ACC112 (cell line): Measurements from ENCODE around the gene NANOS3.
"Not testable (repeated sequence)": the region's sequence is repeated elsewhere in the genome, so short reads cannot be mapped to it uniquely, and the experiment has no call there.

Source experiments
- H2AFZ ChIP-seq: fragments of 200-600 bp; sonication (generic); one replicate; pipeline ENCODE4 v1.6.0; 2017; ENCODE audit warnings: antibody characterized with exemption, low read length; ENCODE audit not compliant: unreplicated experiment
- H3K27ac ChIP-seq: fragments of 200-600 bp; sonication (generic); 2 replicates; pipeline ENCODE4 v1.5.1; 2014; ENCODE audit warnings: low read depth, mild to moderate bottlenecking, antibody characterized with exemption, low read length, moderate library complexity
- H3K27me3 ChIP-seq: fragments of 200-600 bp; sonication (generic); 2 replicates; pipeline ENCODE4 v1.6.1; 2014; ENCODE audit warnings: mild to moderate bottlenecking, antibody characterized with exemption, low read length, moderate library complexity, mixed read lengths; ENCODE audit not compliant: insufficient read depth
- H3K36me3 ChIP-seq: fragments of 200-600 bp; sonication (generic); 2 replicates; pipeline ENCODE4 v1.6.1; 2016; ENCODE audit warnings: mild to moderate bottlenecking, antibody characterized with exemption, low read length, moderate library complexity, mixed read lengths; ENCODE audit not compliant: insufficient read depth
- H3K4me1 ChIP-seq: fragments of 200-600 bp; sonication (generic); one replicate; pipeline ENCODE4 v1.6.1; 2016; ENCODE audit warnings: low read length, mixed read lengths; ENCODE audit not compliant: insufficient read depth, unreplicated experiment, control insufficient read depth
- H3K4me3 ChIP-seq: fragments of 200-600 bp; sonication (generic); 2 replicates; pipeline ENCODE4 v1.5.1; 2014; ENCODE audit warnings: mild to moderate bottlenecking, low read depth, low read length
- H3K79me2 ChIP-seq: fragments of 200-600 bp; sonication (generic); one replicate; pipeline ENCODE4 v1.6.0; 2016; ENCODE audit warnings: low read length; ENCODE audit not compliant: control insufficient read depth, unreplicated experiment, insufficient read depth

Gene NANOS3

DNA sequence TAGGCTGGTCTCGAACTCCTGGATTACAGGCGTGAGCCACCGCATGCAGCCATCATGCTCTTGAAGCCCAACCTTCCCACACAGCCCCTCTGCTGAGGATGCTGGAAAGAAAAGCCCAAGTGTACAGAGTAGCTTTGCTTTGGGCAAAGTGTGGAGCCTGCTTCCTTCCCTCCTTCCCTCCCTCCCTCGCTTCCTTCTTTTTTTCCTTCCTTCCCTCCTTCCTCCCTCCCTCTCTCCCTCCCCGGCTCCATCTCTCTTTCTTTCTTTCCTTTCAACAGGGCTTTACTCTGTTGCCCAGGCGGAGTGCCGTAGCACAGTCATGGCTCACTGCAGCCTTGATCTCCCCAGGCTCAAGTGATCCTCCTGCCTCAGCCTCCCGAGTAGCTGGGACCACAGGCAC, 31.7 kb downstream of the NANOS3 start:
- Histone ChIP-seq H3K4me3 (no peak overlapping the region), H2AFZ (no peak overlapping the region), H3K36me3 (no peaks in the 10 kb centered on the region), H3K4me1 (peaks cover 5% of the 10 kb centered on the region), H3K27me3 (no peaks in the 10 kb centered on the region), H3K27ac (no peak overlapping the region), H3K79me2 (no peaks in the 10 kb centered on the region)

DNA sequence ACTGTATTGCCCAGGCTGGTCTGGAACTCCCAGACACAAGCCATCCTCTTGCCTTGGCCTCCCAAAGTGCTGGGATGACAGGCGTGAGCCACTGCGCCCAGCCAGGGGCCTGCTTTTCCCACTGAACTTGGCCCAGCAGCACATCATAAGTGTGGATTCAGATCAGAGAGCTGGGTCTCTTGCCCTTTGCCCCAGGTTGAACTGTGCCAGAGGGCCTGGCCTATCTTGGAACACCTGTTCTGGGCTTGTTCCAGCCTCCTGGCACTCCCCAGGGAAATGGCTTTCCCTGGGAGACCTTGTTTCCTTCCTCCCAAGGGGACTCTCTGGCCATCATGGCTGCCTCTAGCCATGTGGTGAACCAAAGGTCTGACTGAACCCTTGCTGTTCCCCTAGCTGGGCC, 32.5 kb downstream of the NANOS3 start:
- Histone ChIP-seq H2AFZ (no peak overlapping the region), H3K36me3 (no peaks in the 10 kb centered on the region)

DNA sequence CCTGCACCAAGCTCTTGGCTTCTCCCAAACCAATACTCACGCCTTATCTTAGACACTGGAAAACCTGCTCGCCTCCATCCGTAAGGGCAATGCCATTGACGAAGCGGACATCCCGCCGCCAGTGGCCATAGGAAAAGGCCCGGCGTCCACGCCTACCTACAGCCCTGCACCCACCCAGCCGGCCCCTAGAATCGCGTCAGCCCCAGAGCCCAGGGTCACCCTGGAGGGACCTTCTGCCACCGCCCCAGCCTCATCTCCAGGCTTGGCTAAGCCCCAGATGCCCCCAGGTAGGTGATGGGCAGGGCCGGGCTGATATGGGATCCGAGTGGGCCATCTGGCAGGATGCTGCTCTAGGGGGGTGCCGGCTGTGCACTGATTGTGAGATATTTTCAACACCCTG, 36.4 kb downstream of the NANOS3 start:
- Histone ChIP-seq H3K36me3 (no peaks in the 10 kb centered on the region), H3K27me3 (no peaks in the 10 kb centered on the region), H2AFZ (no peak overlapping the region), H3K4me3 (no peak overlapping the region), H3K79me2 (no peaks in the 10 kb centered on the region), H3K4me1 (no peaks in the 10 kb centered on the region), H3K27ac (no peak overlapping the region)

More for the DNA sequence above, 32.5 kb downstream of the NANOS3 start:
- no peaks in the 10 kb centered on the region for H3K79me2 ChIP-seq
- no peak overlapping the region for H3K4me3 ChIP-seq
- H3K27me3 ChIP-seq: no peaks in the 10 kb centered on the region
- H3K4me1 ChIP-seq: peaks cover 5% of the 10 kb centered on the region
- no peak overlapping the region for H3K27ac ChIP-seq

DNA sequence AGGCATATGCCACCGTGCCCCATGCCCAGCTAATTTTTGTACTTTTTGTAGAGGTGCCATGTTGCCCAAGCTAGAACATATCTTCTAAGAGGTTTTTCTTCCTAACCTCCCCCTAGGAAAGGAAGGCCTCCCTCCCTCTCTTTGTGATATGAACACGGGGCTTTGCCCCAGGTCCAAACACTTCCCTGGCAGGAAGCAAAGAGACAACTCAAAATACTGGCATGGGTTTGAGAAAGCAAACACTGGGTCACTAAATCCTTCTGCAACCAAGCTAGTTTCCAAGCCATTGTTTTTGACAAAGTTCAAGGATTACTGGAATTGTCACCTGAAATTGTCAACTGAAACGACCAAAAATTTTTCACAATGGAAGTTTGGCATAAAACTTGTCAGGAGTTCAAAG, 37.8 kb downstream of the NANOS3 start:
- H3K36me3 ChIP-seq: no peaks in the 10 kb centered on the region

DNA sequence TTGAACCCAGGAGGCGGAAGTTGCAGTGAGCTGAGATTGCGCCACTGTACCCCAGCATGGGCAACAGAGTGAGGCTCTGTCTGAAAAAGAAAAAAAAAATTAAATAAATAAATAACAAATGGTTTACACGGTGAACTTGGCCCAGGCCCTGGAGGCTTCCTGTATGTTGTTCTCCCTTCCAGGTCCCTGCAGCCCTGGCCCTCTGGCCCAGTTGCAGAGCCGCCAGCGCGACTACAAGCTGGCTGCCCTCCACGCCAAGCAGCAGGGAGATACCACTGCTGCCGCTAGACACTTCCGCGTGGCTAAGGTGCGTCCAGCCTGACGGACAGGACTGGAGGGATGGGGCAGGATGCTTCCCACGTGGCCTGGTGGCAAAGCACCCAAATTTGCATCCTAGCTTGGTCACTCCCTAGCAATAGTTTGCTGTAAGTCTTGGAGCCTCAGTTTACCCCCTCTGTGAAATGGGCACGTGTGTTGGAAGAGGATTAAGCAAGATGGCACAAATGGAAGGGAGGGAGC, 41.0 kb downstream of the NANOS3 start:
- Histone ChIP-seq H2AFZ (no peak overlapping the region), H3K27me3 (no peaks in the 10 kb centered on the region), H3K79me2 (no peaks in the 10 kb centered on the region), H3K4me1 (no peaks in the 10 kb centered on the region), H3K27ac (no peak overlapping the region), H3K36me3 (peaks cover 17% of the 10 kb centered on the region), H3K4me3 (no peak overlapping the region)

More for the DNA sequence above, 37.8 kb downstream of the NANOS3 start:
- Histone ChIP-seq H3K4me1 (no peaks in the 10 kb centered on the region), H3K4me3 (no peak overlapping the region), H3K27me3 (no peaks in the 10 kb centered on the region), H3K27ac (no peak overlapping the region), H2AFZ (no peak overlapping the region), H3K79me2 (no peaks in the 10 kb centered on the region)

DNA sequence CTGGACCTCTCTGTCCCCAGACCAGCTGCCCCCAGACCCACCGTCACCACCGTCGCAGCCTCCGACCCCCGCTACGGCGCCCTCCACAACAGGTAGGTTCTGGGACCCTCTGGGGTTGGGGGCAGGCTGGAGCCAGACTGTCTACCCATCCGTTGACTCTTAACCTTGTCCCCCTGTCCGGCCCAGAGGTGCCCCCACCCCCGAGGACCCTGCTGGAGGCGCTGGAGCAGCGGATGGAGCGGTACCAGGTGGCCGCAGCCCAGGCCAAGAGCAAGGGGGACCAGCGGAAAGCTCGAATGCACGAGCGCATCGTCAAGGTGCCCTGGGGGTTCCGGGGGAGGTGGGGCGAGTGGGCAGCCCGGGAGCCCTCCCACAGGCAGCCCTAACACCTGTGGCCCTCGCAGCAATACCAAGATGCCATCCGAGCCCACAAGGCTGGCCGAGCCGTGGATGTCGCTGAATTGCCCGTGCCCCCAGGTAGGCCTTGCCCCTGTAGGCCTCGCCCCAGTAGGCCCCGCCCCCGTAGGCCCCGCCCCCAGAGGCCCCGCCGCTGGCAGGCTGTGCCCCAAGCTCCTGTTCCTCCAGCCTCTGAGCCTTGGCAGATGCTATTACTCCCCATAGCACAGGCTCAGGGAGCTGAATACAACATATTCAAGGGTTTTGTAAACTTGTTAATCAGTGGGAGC, 41.9 kb downstream of the NANOS3 start:
- peaks cover 17% of the 10 kb centered on the region for H3K36me3 ChIP-seq

DNA sequence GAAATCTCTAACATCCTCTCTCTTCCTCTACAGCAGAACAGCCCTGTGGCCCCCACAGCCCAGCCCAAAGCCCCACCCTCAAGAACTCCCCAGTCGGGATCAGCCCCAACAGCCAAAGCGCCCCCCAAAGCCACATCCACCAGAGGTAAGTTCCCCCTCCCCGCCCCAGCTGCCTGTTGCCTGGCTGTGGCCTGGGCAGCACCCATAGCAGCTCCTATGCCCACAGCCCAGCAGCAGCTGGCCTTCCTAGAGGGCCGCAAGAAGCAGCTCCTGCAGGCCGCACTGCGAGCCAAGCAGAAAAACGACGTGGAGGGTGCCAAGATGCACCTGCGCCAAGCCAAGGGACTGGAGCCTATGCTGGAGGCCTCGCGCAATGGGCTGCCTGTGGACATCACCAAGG, 43.6 kb downstream of the NANOS3 start:
- Histone ChIP-seq H2AFZ (no peak overlapping the region), H3K27ac (no peak overlapping the region), H3K4me3 (no peak overlapping the region), H3K27me3 (no peaks in the 10 kb centered on the region), H3K36me3 (peaks cover 17% of the 10 kb centered on the region), H3K4me1 (no peaks in the 10 kb centered on the region), H3K79me2 (no peaks in the 10 kb centered on the region)

More for the DNA sequence above, 41.9 kb downstream of the NANOS3 start:
- no peak overlapping the region for H3K4me3 ChIP-seq
- H3K4me1 ChIP-seq: no peaks in the 10 kb centered on the region
- H3K27ac ChIP-seq: no peak overlapping the region
- H2AFZ ChIP-seq: no peak overlapping the region
- H3K79me2 ChIP-seq: no peaks in the 10 kb centered on the region
- H3K27me3 ChIP-seq: no peaks in the 10 kb centered on the region

DNA sequence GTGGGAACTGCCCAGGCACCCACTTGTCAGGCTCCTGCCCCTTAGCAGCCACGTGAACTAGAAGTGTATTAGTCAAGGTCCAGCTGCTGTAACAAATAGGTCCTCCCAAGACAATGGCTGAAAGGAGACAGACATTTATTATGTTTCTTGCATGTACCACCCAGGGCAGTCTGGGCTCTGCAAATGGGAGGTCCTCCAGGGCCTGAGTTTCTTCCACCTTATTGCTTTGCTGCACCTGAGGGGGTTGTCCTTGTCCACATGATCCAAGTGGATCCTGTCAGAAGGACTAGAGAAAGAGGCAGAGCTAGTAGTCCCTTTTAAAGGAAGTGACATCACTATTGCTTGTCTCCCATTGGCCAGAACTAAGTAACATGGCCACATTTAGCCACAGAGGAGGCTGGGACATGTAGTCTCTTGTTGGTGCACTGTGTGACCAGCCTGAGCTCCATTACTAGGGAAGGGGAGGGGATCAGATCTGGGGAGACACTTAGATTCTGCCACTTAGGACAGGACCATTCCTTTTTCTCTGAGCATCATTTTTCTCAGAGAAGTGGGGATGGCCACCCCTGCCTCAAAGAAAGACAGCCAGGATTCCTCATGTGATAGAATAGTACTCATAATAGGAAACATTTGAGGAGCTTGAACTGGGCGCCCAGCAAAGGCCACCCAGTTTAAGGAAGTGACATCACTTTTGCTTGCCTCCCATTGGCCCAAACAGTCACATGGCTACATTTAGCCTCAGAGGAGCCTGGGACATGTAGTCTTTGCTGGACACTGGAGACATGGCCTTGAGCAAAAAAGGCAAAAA, 44.2 kb downstream of the NANOS3 start:
- H3K27me3 ChIP-seq: no peaks in the 10 kb centered on the region
- H3K36me3 ChIP-seq: peaks cover 17% of the 10 kb centered on the region
- H3K4me1 ChIP-seq: no peaks in the 10 kb centered on the region
- H3K4me3 ChIP-seq: no peak overlapping the region
- no peaks in the 10 kb centered on the region for H3K79me2 ChIP-seq
- no peak overlapping the region for H3K27ac ChIP-seq
- H2AFZ ChIP-seq: no peak overlapping the region

DNA sequence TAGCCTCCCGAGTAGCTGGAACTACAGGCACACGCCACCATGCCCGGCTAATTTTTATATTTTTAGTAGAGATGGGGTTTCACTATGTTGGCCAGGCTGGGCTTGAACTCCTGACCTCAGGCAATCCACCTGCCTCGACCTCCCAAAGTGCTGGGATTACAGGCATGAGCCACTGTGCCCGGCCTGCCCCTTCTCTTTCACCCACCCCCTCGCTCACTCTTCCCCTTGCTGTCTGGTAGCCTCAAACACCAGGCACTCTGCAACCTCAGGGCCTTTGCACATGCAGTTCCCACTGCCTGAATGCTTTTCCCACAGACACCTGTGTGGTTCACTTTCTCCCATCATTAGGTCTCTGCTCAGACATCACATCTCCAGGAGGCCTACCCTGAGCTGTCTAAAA, 45.2 kb downstream of the NANOS3 start:
- H2AFZ ChIP-seq, H3K4me3 ChIP-seq, H3K4me1 ChIP-seq, H3K27me3 ChIP-seq, H3K79me2 ChIP-seq, H3K27ac ChIP-seq: not testable (repeated sequence)
- peaks cover 17% of the 10 kb centered on the region for H3K36me3 ChIP-seq

DNA sequence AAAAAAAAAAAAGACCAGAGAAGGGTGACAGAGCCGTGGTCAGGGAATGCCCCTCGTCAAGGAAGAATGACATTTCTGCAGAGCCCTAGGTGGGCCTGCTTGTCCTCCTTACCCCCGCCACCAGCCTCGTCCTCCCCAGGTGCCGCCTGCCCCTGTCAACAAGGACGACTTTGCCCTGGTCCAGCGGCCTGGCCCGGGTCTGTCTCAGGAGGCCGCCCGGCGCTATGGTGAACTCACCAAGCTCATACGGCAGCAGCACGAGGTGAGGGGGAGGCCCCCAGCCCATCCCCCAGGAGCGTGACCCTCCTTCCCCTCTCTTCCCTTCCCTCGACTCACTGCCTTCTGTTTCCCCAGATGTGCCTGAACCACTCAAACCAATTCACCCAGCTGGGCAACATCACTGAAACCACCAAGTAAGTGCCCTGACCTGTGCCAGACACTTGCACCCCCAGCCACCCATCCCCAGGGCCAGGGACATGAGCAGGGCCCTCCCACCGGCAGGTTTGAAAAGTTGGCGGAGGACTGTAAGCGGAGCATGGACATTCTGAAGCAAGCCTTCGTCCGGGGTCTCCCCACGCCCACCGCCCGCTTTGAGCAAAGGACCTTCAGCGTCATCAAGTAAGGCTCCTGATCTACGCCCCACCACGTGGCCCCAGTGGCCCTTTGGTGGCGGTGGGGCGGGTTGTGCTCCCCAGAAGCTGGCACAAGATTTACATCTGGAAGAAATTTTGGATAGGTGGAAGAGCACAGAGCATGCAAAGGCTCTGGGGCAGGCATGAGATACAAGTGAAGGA, 46.5 kb downstream of the NANOS3 start:
- Histone ChIP-seq H3K4me3 (no peak overlapping the region), H3K4me1 (no peaks in the 10 kb centered on the region), H2AFZ (no peak overlapping the region), H3K79me2 (no peaks in the 10 kb centered on the region), H3K36me3 (peaks cover 17% of the 10 kb centered on the region), H3K27ac (no peak overlapping the region), H3K27me3 (no peaks in the 10 kb centered on the region)
